Activated CD8-positive, alpha-beta memory T cell treated with anti-CD3 and anti-CD28 coated beads, Interleukin-2, amount 50 U/mL, for 1 hour (primary cell): ENCODE data around the gene FGD5.

Source experiments
- DNase-seq: peaks from one replicate; pipeline ENCODE4 v3.0.0-alpha.2; 2020; ENCODE audit errors: extremely low read depth

Gene FGD5

GRCh38 chr3:14852058-14852594 lies 33.4 kb downstream of the FGD5 start:
- DNase-seq, result no peak

DNA sequence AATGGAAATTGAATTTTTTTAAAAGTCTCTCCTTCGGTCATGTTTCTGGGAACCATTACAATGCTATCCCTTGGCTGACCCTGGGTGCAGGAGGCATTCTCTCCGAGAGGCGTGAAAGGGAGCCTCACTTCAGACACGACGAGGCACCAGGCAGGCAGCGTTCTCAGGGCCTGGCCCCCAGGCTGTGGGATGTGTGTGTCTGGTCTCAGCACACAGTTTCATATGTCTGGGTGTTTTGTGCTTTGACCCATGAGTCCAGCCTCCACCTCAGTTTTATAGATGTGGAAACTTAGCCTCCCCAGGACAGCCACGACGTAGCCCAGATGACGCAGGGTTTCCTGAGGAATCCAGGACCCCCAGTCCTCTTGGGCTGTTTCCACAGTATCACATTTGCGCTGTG lies 34.0 kb downstream of the FGD5 start:
- no peak for DNase-seq

- DNase-seq, result no peak
Observed at GRCh38 chr3:14853271-14853951, 34.6 kb downstream of the FGD5 start.

GRCh38 chr3:14857506-14857905 lies 38.7 kb downstream of the FGD5 start:
- DNase-seq, result no peak

DNA sequence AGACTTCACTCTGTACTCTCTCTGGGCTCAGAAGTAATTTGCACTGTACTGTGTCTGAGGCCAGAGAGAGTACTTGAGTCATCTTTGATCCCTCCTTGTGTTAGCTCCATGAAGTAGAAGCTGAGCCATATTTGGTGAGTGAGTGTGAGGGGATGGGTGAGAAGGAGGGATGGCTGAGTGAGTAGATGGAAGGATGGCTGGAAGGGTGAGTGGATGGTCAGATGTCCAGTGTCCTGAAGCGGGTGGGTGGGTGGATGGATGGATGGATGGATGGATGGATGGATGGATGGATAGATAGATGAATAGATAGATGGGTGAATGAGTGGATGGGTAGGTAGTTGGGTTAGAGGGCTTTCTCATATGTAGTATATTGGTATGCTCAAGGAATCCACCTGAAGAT lies 39.3 kb downstream of the FGD5 start:
- DNase-seq, result no peak

- DNase-seq, result no peak
Observed at GRCh38 chr3:14859880-14860279, 41.1 kb downstream of the FGD5 start.

GRCh38 chr3:14861031-14861430 lies 42.3 kb downstream of the FGD5 start:
- no peak for DNase-seq

DNA sequence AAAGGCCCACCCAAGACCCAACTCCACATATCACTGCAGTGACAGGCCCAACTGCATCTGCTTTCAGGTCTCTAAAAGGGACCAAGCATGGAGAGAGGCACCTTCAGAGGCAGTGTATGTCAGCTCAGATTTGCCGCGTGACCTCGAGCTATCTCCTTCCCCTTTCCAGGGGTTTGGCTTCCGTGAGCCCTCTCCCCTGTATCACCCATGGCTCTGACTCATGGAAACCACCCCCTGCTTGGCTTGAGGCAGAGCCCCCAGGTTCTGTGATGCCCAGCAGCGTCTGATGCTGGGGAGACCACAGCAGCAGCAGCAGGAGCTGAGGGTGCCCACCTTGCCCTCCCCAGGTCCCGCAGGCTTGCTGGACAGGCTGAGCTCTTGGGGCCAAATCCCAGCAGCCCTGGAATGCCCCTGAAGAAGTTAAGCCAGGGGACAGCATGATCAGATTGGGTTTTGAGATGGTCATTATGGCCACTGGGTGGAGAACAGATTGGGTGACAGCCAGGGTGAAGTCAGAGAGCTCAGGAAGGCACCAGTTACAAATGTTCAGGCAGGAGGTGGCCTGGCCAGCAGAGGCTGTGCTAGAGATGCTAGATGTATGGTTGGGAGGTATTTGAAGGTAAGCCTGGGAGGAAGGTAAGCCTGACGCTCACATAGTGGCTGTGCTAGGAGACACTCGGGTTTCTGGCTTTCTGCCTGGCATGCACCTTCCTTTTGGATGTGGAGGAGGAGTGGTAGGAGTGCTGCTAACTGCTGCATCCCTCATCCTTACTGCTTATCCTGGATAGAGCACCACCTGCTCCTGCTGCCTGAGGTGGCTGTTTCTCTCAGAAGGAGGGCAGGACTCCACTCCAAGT lies 42.9 kb downstream of the FGD5 start:
- no peak for DNase-seq

GRCh38 chr3:14862303-14862660 lies 43.5 kb downstream of the FGD5 start:
- no peak for DNase-seq

GRCh38 chr3:14862661-14863230 lies 44.0 kb downstream of the FGD5 start:
- DNase-seq, result no peak

DNA sequence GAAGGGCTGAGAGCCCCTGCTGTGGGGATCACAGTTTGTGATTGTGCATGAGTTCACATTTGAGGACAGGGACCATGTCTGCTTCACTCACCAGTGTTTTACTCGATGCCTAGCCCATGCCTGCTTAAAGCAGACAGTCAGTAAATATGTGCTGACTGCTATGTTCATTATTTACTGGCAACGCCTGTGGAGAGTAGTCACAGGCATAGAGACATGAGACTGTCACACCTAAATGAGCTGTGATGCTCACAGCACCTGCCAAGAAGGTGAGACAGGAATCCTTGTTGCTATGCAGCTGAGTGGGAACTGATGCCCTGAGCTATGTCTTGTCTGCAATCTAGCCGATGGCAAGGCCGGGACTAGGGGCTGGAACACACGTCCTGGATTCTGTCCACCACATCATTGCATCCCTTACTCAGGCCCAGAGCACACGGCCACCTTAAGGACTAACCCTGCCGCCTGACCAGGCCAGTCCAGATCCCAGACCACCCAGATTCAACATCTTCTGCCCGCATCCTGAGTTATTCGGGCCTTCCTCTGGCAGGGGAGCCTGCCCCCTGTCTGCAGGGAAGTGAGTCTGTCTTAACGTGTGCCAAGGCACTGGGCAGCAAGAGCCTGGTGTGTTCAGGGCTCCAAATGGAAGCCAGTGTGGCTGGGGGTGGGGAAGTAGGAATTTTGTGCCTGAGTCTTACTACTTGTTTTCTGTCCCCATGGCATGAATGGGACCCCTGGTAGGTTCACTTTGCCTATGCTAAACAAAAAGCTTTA lies 44.8 kb downstream of the FGD5 start:
- DNase-seq, result no peak

- DNase-seq, result no peak
Observed at GRCh38 chr3:14864131-14864530, 45.4 kb downstream of the FGD5 start.

- no peak for DNase-seq
Observed at GRCh38 chr3:14866627-14867026, 47.9 kb downstream of the FGD5 start.

GRCh38 chr3:14867936-14868570 lies 49.3 kb downstream of the FGD5 start:
- no peak for DNase-seq

GRCh38 chr3:14869917-14870782 lies 51.4 kb downstream of the FGD5 start:
- no peak for DNase-seq

GRCh38 chr3:14870783-14871060 lies 52.0 kb downstream of the FGD5 start:
- DNase-seq, result no peak

DNA sequence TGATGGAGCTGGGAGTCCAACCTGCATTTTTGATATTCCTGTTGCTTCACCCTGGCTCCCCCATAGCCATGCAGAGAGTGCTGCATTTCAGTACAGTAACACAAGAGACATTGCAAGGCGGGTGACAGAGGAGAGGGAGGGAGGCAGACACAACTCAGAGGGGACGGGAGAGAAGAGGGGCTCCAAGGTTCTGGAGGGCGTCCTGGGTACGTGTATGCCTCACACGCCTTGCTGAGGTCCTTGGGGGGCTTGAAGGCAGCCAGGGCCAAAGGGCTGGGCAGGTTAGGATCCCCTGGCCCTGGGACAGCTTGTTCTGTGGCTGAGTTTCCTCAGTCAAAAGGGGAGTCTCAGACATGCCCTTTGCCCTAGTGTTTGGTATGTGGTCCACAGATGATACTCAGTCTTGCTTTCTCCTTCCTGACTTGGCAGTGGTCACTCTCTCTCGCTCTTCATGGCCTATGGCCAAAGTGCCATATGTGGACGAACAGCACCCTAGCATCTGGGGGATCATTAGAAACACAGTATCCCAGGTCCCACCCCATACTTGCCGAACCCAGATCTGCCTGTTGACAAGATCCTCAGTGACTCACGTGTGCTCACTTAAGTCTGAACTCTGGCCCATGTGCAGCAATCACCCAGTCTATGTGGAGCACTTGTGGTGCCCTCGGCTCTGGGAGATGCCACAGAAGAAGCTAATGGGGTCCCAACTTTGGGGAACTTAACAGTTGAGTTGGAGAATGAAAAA lies 52.9 kb downstream of the FGD5 start:
- DNase-seq, result no peak

GRCh38 chr3:14872706-14873105 lies 53.9 kb downstream of the FGD5 start:
- DNase-seq, result no peak

GRCh38 chr3:14874784-14875183 lies 56.0 kb downstream of the FGD5 start:
- no peak for DNase-seq
